NCI-H2029 treated with DMSO at 0.1 percent for 48 hours (cell line): ENCODE data around the gene EYA4.
"Not testable (repeated sequence)": the region's sequence is repeated elsewhere in the genome, so short reads cannot be mapped to it uniquely, and the experiment has no call there.

Experiments used
- DNase-seq: peaks from one replicate; lab custom pipeline; 2025; lab: John Stamatoyannopoulos, UW

The EYA4 gene

DNA sequence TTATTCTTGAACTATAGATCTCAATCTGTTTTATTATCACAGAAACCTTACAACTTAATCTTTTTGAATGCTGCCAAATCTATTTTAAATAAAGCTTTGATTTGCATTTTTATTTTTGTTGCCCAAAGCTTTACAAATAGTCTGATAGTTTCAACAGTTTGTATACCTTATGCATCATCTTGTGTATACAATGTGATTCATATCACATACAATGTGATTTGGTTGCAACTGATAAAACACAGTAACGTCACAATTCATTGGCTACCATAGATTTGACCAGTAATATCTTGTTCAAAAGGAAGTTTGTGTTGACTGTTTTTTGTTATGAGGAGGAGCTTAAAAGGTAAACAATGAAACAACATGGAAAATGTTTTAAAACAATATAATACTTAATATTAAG, 110.9 kb downstream of the EYA4 start:
- DNase-seq: no peak

DNA sequence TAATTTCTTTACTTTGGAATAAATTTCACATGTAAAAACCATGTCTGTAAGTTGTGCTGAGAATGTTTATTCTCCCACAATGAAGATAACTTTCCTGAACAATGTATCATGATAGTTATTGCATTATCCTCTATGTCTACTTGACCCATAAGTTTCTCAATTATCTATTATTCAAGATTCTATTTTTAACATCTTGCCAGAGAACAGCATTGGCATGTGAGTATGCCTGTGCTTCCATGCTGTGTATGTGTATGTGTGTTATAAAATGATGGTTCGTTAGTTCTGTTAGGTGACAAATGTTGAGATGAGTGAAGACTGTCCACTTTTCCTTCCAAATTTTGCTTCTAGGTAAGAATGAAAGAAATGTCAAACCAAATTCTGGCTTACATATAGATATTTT, 111.9 kb downstream of the EYA4 start:
- DNase-seq: no peak

DNA sequence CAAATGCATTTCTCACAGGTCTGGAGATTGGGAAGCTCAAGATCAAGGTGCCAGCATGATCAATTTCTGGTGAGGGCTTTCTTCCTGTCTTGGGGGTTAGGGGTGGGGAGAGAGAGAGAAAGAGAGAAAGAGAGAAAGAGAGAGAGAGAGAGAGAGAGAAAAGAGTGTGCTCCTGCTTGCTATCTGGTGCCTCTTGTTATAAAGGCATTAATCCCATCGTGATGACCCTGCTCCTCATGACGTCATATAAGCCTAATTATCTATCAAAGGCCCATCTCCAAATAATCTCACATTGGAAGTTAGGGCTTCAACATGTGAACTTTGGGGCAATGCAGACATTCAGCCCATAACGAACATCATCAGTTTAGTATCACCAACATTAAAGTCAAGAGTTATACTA, 114.8 kb downstream of the EYA4 start:
- DNase-seq: no peak

DNA sequence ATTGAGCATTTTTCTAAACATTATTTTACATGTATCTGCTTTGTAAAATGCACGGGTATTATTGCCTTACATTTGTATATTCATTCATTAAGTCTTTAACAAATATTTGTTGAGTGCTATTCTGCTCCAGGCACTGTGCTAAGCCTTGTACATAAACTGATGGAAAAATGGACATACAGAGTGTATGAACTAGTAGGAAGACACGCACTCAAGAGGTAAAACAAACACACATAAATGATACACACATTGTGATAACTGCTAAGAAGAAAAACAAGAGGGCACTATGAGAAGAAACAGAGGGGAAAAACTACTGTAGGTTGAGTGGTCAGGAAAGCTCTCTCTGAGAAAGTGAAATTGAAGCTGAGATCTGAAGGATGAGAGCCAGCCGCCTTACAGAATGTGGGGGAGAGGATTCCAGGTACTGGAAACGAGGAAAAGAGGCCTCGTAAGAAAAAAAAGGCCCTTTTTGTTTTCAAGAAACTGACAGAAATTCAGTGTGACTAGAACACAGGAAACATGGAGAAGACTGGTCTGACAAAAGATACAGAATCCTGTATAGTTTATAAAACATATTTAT, 117.5 kb downstream of the EYA4 start:
- DNase-seq: no peak

DNA sequence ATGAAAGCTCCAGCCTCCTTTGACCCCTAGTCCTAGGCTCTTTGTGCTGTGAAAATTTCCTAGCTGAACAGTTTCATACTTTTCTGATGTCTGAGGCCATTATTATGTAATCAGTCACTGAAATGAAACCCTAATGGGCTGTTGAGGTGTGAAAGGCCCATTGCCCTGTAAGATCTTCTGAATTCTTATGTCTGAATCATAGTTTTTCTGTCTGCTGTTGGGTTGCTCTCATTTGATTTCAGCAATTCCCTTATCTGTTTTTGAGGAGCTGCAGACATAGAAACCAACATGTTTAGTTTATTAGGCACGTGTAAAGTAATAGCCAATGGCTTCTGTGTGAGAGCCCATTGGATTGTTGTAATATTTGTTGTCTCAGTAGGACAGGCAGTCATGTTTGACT, 118.1 kb downstream of the EYA4 start:
- DNase-seq: no peak

DNA sequence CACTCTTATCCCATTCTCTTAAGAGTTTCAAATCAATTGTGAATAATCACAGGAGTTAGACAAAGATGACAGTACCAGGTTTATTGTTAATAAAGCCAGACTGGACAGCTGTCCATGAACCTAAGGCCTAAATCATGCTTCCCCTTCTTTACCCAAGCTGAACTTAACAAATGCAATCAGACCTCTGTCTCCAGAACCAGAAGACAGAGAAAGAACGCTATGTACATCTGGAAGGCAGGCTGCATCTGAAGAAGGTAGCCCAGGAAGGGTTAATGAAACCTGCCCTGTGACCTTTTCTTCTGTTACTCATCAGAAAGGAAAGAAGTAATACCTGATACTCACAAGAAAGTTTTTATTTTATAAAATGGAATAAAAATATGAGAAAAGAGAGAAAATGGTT, 118.6 kb downstream of the EYA4 start:
- no peak for DNase-seq

DNA sequence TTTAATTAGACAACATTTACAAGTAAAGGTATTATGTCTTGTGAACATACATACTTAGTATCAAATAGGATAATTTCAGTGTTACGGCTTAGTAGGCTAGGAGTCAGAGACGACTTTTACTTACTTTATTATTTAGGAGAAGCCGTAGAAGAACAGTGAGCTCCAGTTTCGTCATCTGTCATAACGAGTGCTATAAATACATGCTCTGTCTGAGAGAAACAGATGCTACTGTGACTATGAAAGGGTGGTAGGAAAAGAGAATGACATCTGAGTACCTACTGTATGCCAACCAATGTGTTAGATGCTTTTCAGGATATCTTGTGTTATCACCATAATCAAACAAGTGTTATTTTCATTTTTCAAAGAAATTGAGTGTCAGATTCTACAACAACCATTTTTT, 119.0 kb downstream of the EYA4 start:
- no peak for DNase-seq

DNA sequence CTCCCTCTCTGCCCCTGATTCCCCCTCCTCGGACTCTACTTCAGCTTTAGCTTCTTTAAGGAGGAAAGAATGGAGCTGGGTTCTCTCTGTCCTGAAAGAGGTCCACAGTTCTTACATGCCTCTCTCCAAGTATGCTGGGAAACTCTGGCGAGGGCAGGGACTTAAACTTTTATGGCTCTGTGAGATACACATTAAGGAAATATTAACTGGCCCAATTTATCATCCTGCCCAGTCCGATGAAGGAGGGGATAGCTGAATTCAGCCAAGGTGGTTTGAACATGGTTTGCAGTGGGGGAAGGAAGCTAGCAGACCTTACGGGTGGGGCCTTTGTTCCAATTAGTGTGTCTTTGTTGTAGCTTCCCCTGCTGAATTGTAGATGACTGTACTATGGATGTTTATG, 121.7 kb downstream of the EYA4 start:
- no peak for DNase-seq

DNA sequence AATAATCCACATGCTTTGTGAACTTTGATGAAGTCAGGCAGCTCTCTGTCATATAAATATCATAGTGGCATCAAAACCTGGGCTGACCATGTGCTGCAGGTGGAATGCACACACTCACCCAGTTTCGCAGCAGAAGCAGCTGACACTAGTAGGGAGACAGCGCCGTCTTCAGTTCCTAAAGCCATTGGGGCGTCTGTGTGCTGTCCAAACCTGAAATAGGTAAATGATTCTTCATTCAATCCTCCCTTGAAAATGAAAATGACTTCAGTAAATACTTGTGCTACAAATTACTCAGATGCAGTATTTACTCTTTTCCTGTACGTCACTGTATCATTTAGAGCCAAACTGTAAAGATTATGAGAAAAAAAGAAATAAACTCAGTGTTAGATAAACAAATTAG, 127.5 kb downstream of the EYA4 start:
- no peak for DNase-seq

DNA sequence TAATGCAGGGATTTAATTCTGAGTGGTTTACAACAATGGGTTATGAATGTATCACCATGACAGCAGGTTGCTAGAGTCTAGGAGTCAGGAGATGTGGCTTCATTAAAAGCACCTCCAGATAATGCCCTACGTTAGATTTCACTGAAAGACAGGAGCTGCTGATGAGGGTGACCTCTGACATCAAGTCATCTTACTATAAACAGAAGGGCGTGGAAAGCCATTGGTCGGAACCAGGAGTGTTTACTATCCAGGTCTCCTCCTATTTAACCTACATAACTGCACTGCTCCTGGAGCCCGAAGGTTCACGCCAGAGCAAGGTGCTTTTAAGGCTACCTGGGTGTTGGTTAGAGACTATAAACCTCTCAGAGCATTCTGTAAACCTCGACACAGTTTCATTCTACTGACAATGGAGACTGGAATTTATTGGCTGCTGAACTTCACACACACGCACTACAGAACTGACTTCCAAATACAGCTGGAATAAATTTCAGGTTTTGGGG, 128.7 kb downstream of the EYA4 start:
- DNase-seq: no peak

DNA sequence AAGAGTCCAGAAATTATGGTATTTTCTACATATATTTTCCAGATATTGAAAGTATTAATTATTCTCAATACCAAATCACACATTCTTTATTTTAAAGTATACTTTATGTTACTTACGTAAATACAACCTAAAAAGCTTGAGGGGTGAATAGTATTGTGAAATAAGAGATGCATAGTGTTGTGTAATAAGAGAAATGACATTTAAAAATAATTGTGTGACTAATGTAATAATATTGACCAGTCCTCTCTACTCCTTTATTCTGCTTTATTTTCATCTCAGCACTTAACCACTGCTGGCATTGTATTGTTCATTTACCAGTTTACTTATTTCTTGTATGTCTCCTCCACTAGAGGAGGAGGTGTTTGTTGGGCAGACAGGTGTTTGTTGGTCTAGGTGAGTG, 135.6 kb downstream of the EYA4 start:
- no peak for DNase-seq

DNA sequence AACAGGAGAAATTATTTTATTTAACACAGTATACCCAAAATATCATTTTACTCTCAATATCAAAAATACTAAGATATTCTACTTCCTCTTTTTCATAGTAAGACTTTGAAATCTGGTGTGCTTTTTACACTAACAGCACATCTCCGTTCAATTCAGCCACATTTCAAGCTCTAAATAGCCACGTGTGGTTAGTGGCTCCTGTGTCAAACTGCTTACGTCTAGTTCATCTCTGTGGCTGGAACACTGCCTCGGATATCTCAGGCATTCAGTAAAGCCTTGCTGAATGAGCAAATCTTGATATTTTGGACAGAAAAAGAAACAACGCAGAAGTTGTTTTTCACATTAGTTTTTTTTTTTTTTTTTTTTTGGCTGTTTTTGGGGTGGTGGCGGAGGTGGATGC, 136.1 kb downstream of the EYA4 start:
- no peak for DNase-seq

DNA sequence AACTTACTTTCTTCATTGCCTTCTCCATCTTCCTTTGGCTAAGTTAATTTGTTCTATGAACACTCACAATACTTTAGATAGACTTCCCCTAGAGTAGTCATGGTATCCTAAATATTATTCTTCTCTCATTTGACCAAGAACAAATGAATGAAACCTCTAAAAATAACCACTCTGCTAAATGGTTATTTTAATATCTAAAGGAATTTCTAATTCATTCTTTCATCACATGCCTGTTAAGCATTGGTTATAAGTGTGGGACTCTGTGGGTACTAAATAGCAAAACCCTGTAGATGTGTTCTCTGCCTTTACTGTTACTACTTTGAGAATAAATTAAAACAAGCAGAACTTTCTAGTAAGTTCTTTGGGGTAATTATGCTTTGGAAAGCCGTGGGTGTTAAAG, 138.9 kb downstream of the EYA4 start:
- DNase-seq: no peak

DNA sequence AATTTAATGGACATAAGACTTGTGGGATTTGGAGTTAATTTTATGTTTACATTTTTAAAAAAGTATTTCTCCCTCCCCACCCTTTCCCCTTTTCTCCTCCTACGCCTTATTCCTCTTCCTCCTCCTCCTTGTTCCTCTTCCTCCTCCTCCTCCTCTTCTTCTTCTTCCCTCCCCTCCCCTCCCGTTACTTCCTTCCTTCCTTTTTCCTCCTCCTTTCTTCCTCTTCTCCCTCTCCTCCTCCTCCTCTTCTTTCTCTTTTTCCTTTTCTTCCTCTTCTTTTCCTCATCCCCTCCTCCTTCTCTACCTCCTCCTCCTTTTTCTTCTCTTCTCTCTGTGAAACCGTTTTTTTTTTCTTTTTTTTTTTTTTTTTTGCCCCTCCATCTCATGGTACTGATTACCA, 139.6 kb downstream of the EYA4 start:
- no peak for DNase-seq

DNA sequence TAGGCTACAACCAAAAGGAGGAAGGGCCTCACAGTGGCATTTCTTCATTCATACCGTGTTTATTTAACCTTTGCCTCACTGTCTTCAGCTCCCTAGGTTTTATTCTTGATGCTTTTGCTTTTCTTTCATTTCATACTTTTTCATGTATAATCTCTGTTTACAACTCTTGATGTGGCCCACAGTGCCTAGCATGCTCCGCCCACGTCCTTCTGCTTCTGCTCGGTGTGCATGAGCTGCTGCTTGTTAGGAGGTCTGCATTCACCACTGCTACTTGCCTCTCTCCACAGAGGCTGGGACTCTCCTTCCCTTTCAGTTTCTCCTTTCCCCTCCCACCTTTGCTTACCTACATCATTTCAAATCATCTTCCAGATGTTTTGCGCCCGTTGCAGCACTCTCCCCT, 147.6 kb downstream of the EYA4 start:
- no peak for DNase-seq

DNA sequence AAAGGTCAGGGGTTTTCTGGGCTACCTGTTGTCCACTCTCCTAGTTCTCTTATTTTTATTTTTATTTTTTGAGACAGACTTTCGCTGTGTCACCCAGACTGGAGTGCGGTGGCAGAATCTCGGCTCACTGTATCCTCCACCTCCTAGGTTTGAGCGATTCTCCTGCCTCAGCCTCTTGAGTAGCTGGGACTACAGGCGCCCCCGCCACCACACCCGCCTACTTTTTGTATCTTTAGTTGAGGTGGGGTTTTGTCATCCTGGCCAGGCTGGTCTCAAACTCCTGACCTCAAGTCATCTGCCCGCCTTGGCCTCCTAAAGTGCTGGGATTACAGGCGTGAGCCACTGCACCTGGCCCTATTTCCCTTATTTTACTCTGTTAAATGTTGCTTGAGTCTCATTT, 149.0 kb downstream of the EYA4 start:
- no peak for DNase-seq

DNA sequence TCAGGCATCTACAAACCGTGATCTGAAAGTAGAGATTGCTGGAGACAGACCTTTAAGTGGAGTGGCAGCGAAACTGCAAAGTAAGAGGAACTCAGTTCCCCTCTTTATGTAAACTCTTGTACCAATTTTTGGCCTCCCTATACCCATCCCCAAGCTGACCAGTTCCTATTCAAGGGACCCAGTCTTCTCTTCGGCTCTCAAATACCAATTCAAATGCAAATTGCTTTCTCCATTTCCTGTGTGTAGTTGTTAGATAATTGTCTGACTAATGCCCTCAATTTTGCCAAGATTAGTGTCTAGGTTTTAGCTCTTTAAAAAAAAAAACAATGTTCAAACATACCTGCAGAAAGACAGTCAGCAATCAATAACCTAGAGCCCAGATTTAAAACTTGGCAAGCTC, 150.9 kb downstream of the EYA4 start:
- DNase-seq: no peak

DNA sequence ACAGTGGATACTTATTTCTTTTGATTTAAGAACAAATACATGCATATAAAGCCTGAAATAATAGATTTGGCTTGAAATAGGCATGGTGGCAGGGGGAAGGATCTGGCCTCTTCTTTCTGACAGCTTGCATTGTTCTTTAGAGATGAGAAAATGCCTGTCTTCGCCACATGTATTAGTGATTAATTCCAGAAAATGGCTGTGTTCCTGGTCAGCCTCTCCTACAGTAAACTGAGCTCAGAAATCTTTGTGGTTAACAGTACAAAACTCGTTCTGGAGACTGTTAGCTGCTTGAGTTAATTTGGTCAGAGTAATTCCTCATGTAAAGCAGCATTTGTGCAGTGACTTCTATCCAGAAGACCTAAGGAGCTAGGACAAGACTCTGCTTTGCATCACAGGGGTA, 151.5 kb downstream of the EYA4 start:
- DNase-seq: no peak

DNA sequence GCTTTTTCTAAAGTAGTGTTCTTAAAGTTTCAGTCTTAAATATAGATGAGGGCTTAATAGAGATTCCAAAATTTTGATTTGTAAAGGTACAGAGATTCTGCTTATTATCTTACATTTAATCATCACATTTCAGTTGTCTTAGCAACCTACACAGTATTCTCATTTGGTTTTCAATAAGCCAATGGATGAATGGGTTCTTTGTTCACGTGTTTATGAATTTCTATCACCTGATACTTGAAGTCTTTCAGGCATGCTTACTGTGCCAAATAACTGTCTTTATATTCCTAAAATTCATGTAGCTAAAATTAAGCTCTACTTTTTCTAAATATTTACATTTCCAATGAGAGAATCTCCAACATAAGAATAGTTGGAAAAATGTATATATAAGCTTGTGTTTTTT, 152.7 kb downstream of the EYA4 start:
- no peak for DNase-seq

DNA sequence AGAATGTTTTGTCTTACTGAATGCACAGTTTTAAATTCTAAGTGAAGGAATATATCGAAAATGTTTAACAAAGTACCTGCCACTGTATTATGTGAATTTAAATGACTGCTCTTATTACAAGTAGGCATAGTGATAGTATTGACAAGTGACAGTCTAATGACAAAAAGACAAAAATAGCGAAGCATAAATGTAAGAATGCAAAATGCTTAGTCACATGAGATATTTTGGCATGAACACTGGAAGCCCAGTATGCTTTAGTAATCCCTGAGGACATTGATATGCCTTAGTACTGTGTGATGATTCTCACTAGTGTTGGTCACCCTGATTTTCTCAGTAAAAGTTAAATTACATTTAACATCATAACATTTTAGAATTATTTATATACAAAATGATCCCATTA, 153.5 kb downstream of the EYA4 start:
- no peak for DNase-seq

DNA sequence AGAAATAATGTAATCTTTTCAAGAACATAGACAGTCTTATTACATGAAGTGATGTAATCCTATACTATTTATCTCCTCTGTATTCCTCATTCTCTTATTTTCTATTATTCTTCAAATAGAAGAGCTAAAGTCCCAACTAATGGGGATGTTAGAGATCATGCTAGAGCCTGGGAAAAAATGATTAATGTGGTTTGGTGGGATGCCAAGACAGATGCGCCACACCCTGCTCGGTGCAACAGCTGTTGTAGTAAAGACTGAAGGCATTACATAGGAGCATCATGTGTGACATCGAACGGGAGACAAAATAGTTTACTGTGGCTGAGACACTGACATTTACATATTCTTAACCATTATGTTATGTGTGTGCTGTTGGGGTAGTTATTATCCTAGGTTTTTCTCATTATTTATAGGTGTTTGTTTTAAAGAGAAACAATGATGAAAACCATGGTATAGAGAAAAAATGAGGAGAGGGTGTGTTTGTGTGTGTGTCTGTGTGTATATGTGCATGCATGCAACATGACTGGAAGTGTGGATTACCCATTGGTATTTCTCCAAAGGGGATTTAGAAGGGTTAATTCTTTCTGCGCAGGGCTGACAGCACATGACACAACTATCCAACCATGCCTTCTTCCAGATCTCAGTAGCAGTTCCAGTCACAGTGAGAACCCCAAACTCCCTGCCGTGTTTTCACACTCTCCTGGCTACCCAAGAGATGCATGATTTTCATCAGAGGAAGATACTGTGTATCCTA, 155.3 kb downstream of the EYA4 start:
- DNase-seq: no peak

DNA sequence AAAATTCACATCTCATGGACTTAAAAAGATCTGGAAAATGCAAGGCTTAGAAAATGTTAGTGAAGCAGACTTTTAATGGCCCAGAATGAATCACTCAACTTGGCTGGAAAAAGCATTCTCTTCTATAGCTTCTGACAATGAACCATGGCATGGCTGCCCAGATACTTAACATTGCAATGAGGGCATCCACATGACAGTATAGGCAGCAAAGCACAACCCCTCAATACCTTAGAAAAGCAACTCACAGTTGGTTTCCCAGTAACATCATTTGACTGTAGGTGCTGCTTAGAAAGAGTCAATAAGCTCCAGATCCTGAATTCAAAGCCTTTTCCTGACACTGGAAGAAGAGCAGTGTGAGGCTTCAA, 155.8 kb downstream of the EYA4 start:
- no peak for DNase-seq

DNA sequence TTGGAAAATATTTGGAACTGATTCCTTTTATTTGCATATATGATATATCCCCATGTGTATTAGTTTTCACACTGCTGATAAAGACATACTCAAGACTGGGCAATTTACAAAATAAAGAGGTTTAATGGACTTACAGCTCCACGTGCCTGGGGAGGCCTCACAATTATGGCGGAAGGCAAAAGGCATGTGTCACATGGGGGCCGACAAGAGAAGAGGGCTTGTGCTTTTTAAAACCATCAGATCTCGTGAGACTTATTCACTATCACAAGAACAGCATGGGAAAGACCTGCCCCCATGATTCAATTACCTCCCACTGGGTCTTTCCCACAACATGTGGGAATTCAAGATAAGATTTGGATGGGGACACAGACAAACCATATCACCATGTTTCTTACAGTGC, 156.4 kb downstream of the EYA4 start:
- DNase-seq: not testable (repeated sequence)

DNA sequence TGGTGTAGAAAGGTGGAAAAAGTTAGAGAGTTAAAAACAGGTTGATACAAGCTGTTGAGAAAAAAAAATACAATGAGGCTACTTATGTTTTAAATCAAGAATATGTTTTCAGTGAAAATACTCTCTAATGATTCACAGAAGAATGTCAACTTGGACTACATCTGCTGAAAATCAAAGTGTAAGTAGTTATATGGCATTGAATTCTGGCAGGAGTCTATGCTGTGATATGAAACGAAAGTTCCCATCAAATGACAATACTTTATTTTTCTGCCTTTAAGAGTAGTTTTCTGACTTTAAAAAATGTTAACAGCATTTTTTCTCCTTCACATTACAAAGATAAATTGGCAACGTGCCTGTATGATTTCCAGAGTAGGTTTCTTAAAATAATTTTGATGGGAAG, 158.3 kb downstream of the EYA4 start:
- no peak for DNase-seq
